Stimulated activated CD4-positive, alpha-beta T cell treated with anti-CD3 and anti-CD28 coated beads, TNF-alpha, amount 100 ng/mL, for 1 hour (primary cell): ENCODE results near the gene CNST.

Experiments used
- DNase-seq, 3 donors: peaks; one replicate each; pipeline ENCODE4 v3.0.0-alpha.2; 2020; ENCODE audit warnings: low read depth in 3 of 3, low spot score in 1 of 3

Gene CNST

GRCh38 chr1:246566128-246566812 lies at the start of gene CNST, which contains the start of gene TFB2M:
CNST (plus strand) TSS chr1:246566456; CDS start chr1:246591563, 25,107 bp downstream.
TFB2M (minus strand) TSS chr1:246566261; CDS start chr1:246566138, 123 bp downstream.
- DNase-seq, result peak; percentile 65 to 79 (median 77)

GRCh38 chr1:246517391-246517790 lies 48.9 kb upstream of the CNST start:
- no peak for DNase-seq

GRCh38 chr1:246518456-246519205 lies 47.6 kb upstream of the CNST start:
- no peak for DNase-seq

- DNase-seq, result no peak
Measured at GRCh38 chr1:246519514-246519913, 46.7 kb upstream of the CNST start.

- DNase-seq, result no peak
Measured at GRCh38 chr1:246526380-246526779, 39.9 kb upstream of the CNST start.

- DNase-seq, result no peak
Measured at GRCh38 chr1:246526915-246527314, 39.3 kb upstream of the CNST start.

- no peak for DNase-seq
Measured at GRCh38 chr1:246527402-246528088, 38.7 kb upstream of the CNST start.

GRCh38 chr1:246528933-246529731 lies 37.1 kb upstream of the CNST start:
- no peak for DNase-seq

GRCh38 chr1:246530482-246530881 lies 35.8 kb upstream of the CNST start:
- DNase-seq, result no peak

- DNase-seq, result no peak
Measured at GRCh38 chr1:246532519-246532918, 33.7 kb upstream of the CNST start.

- DNase-seq, result no peak
Measured at GRCh38 chr1:246533371-246533905, 32.8 kb upstream of the CNST start.

- no peak for DNase-seq
Measured at GRCh38 chr1:246534114-246534513, 32.1 kb upstream of the CNST start.

- DNase-seq, result no peak
Measured at GRCh38 chr1:246537441-246537840, 28.8 kb upstream of the CNST start.

GRCh38 chr1:246537887-246538286 lies 28.4 kb upstream of the CNST start:
- no peak for DNase-seq

GRCh38 chr1:246540738-246541491 lies 25.3 kb upstream of the CNST start:
- no peak for DNase-seq

GRCh38 chr1:246544001-246544400 lies 22.3 kb upstream of the CNST start:
- no peak for DNase-seq

- no peak for DNase-seq
Measured at GRCh38 chr1:246549665-246550064, 16.6 kb upstream of the CNST start.

GRCh38 chr1:246550402-246550801 lies 15.9 kb upstream of the CNST start:
- no peak for DNase-seq

- DNase-seq, result no peak
Measured at GRCh38 chr1:246552110-246552509, 14.1 kb upstream of the CNST start.

- no peak for DNase-seq
Measured at GRCh38 chr1:246554201-246554600, 12.1 kb upstream of the CNST start.
